Liver (tissue), 9 donors: ENCODE results near the gene ENTPD1. TPM values are rescaled to one million over a fixed set of nuclear protein-coding genes. Genes with fewer than 3 reads are reported as not detected.

ENCODE experiments used
- DNase-seq: peaks from one replicate; pipeline ENCODE4 v3.0.0-alpha.2; 2017; ENCODE audit warnings: low spot score
- H3K27ac ChIP-seq, 2 donors: one replicate each; pipeline ENCODE4 v1.7.0; 2013; ENCODE audit warnings: inconsistent platforms in 2 of 2, low read length in 2 of 2, control low read depth in 1 of 2, low read depth in 1 of 2, mild to moderate bottlenecking in 1 of 2
- H3K27me3 ChIP-seq, 4 donors: one replicate each; pipeline versions ENCODE4 v1.6.1 to v1.7.0; 2013; ENCODE audit warnings: low read length in 3 of 4, inconsistent platforms in 1 of 4, mild to moderate bottlenecking in 1 of 4, moderate library complexity in 1 of 4; ENCODE audit not compliant: control insufficient read depth in 4 of 4, insufficient read depth in 4 of 4
- H3K36me3 ChIP-seq, 4 donors: one replicate each; pipeline versions ENCODE4 v1.6.1 to v1.7.0; 2013; ENCODE audit warnings: low read length in 3 of 4, mild to moderate bottlenecking in 3 of 4, low read depth in 1 of 4, moderate library complexity in 1 of 4; ENCODE audit not compliant: control insufficient read depth in 4 of 4, insufficient read depth in 3 of 4
- H3K4me1 ChIP-seq, 4 donors: one replicate each; pipeline versions ENCODE4 v1.6.1 to v1.7.0; 2013; ENCODE audit warnings: low read length in 3 of 4, mild to moderate bottlenecking in 3 of 4, moderate library complexity in 1 of 4; ENCODE audit not compliant: control insufficient read depth in 4 of 4, insufficient read depth in 4 of 4
- H3K4me3 ChIP-seq, 3 donors: one replicate each; pipeline versions ENCODE4 v1.6.1 to v1.7.0; 2013; ENCODE audit warnings: low read length in 3 of 3, control low read depth in 1 of 3, low read depth in 1 of 3, mild to moderate bottlenecking in 1 of 3
- H3K9ac ChIP-seq, 2 donors: one replicate each; pipeline ENCODE4 v1.7.0; 2013; ENCODE audit warnings: low read length in 2 of 2, mild to moderate bottlenecking in 2 of 2, moderate library complexity in 2 of 2, control low read depth in 1 of 2, low read depth in 1 of 2
- H3K9me3 ChIP-seq, 4 donors: one replicate each; pipeline versions ENCODE4 v1.6.1 to v1.7.0; 2013; ENCODE audit warnings: low read length in 3 of 4; ENCODE audit not compliant: control insufficient read depth in 4 of 4
- ATF3 ChIP-seq: IDR thresholded peaks from 2 replicates; pipeline ENCODE4 v1.6.1; 2016; ENCODE audit warnings: antibody characterized with exemption
- CTCF ChIP-seq: fragments of 150-350 bp; IDR thresholded peaks from 2 replicates; pipeline ENCODE4 v1.5.1; 2017; ENCODE audit warnings: improper control_type of control experiment, low read depth, low read length; ENCODE audit not compliant: missing input control
- EGR1 ChIP-seq, 2 donors: IDR thresholded peaks; 2 replicates each; pipeline ENCODE4 v1.6.1; 2016 to 2018; ENCODE audit warnings: antibody characterized with exemption in 2 of 2, low read depth in 2 of 2
- FOXA1 ChIP-seq: IDR thresholded peaks from 2 replicates; pipeline ENCODE4 v1.6.1; 2016; ENCODE audit warnings: antibody characterized with exemption
- FOXA2 ChIP-seq: IDR thresholded peaks from 2 replicates; pipeline ENCODE4 v1.6.1; 2016; ENCODE audit warnings: antibody characterized with exemption
- GABPA ChIP-seq, 2 donors: IDR thresholded peaks in 1 of 2; conservative IDR thresholded peaks in 1 of 2; 2 replicates each; pipeline ENCODE4 v1.6.1; 2016; ENCODE audit warnings: antibody characterized with exemption in 2 of 2, mild to moderate bottlenecking in 1 of 2, moderate library complexity in 1 of 2
- HNF4A ChIP-seq, 2 donors: conservative IDR thresholded peaks; 2 replicates each; pipeline ENCODE4 v1.6.1; 2016; ENCODE audit warnings: antibody characterized with exemption in 2 of 2, mild to moderate bottlenecking in 2 of 2
- HNF4G ChIP-seq: IDR thresholded peaks from 2 replicates; pipeline ENCODE4 v1.6.1; 2016; ENCODE audit warnings: antibody characterized with exemption
- JUND ChIP-seq, 2 donors: IDR thresholded peaks; 2 replicates each; pipeline ENCODE4 v1.6.1; 2016; ENCODE audit warnings: antibody characterized with exemption in 2 of 2
- MAX ChIP-seq: IDR thresholded peaks from 2 replicates; pipeline ENCODE4 v1.6.1; 2016; ENCODE audit warnings: antibody characterized with exemption
- NR2F2 ChIP-seq: IDR thresholded peaks from 2 replicates; pipeline ENCODE4 v1.6.1; 2016; ENCODE audit warnings: antibody characterized with exemption
- RAD21 ChIP-seq, 2 donors: IDR thresholded peaks; 2 replicates each; pipeline ENCODE4 v1.6.1; 2016; ENCODE audit warnings: antibody characterized with exemption in 2 of 2, mild to moderate bottlenecking in 2 of 2
- REST ChIP-seq: IDR thresholded peaks from 2 replicates; pipeline ENCODE4 v1.6.1; 2016; ENCODE audit warnings: antibody characterized with exemption, mild to moderate bottlenecking
- RXRA ChIP-seq, 2 donors: IDR thresholded peaks; 2 replicates each; pipeline ENCODE4 v1.6.1; 2017 to 2018; ENCODE audit warnings: antibody characterized with exemption in 2 of 2, mild to moderate bottlenecking in 1 of 2
- SP1 ChIP-seq: IDR thresholded peaks from 2 replicates; pipeline ENCODE4 v1.6.1; 2018; ENCODE audit warnings: antibody characterized with exemption, mild to moderate bottlenecking
- TAF1 ChIP-seq: conservative IDR thresholded peaks from 2 replicates; pipeline ENCODE4 v1.6.1; 2016; ENCODE audit warnings: antibody characterized with exemption, mild to moderate bottlenecking
- YY1 ChIP-seq: IDR thresholded peaks from 2 replicates; pipeline ENCODE4 v1.6.1; 2016; ENCODE audit warnings: antibody characterized with exemption, mild to moderate bottlenecking
- ZBTB33 ChIP-seq: IDR thresholded peaks from 2 replicates; pipeline ENCODE4 v1.6.1; 2016; ENCODE audit warnings: antibody characterized with exemption
- WGBS: extraction: QIAGEN DNeasy Blood & Tissue Kit; methylation state at CpG from one replicate; pipeline ENCODE4 v1.1.7; 2013; 5-methylcytosine and 5-hydroxymethylcytosine counted together
- polyA plus RNA-seq, 2 donors: library from polyadenylated mRNA; stranded (reverse) in 1 of 2; unstranded in 1 of 2; fragments of 200-250 nt in 1 of 2; fragments of >200 nt in 1 of 2; fragmentation: Nextera tagmentation in 1 of 2; extraction: Ambion mirVana in 1 of 2; gene quantifications; one replicate each; pipeline versions ENCODE4 v1.2.1 to v1.2.3, GENCODE V29; 2013 to 2015
- total RNA-seq, 2 donors: library from RNA; depleted of rRNA; stranded (reverse); fragments of >200 nt; gene quantifications; one replicate each; pipeline ENCODE4 v1.2.3, GENCODE V29; 2014
- donor health status: healthy.
- donor health status: healthy.
- donor health status: healthy.
- donor health status: healthy.
- donor health status: healthy.

Gene ENTPD1
- total and polyA plus RNA-seq, 4 donors: 2.1 to 8.0 (median 4.3) TPM

- H3K9ac ChIP-seq: no peak overlapping the region
- H3K36me3 ChIP-seq: no peaks in the 10 kb centered on the region
- H3K4me1 ChIP-seq: no peaks in the 10 kb centered on the region
- TF ChIP-seq FOXA2 (no peak), HNF4A (conservative IDR thresholded peaks at IDR 0.05) (no peak)
- no peaks in the 10 kb centered on the region for H3K9me3 ChIP-seq
- 78% methylated on average over 2 of the region's 2 CpGs for WGBS
- H3K27me3 ChIP-seq: no peaks in the 10 kb centered on the region
- DNase-seq: no peak
- no peak overlapping the region for H3K4me3 ChIP-seq
- H3K27ac ChIP-seq: no peak overlapping the region
Observed at GRCh38 chr10:95835149-95835860, 79.3 kb downstream of the ENTPD1 start.

GRCh38 chr10:95835911-95836310 lies 79.9 kb downstream of the ENTPD1 start:
- Histone ChIP-seq H3K27ac (no peak overlapping the region), H3K4me3 (no peak overlapping the region), H3K36me3 (no peaks in the 10 kb centered on the region), H3K9me3 (no peaks in the 10 kb centered on the region), H3K27me3 (no peaks in the 10 kb centered on the region), H3K4me1 (no peaks in the 10 kb centered on the region), H3K9ac (no peak overlapping the region)
- TF ChIP-seq HNF4A (conservative IDR thresholded peaks at IDR 0.05) (no peak), MAX (no peak), REST (no peak), HNF4G (no peak), CTCF (no peak), TAF1 (no peak), ZBTB33 (no peak), ATF3 (no peak), FOXA2 (no peak), RXRA (IDR thresholded peaks at IDR 0.05) (no peak), FOXA1 (no peak), RAD21 (IDR thresholded peaks at IDR 0.05) (no peak), YY1 (no peak), GABPA (IDR thresholded peaks at IDR 0.05 in 1 of 2, conservative IDR thresholded peaks at IDR 0.05 in 1 of 2) (no peak), JUND (IDR thresholded peaks at IDR 0.05) (no peak), NR2F2 (no peak), EGR1 (IDR thresholded peaks at IDR 0.05; ENCODE audit: low read depth in 2 of 2) (no peak), SP1 (no peak)
- no peak for DNase-seq
